Body of pancreas (tissue), 4 donors: Measurements from ENCODE around the gene HAAO.

Experiments used
- CTCF ChIP-seq, 7 experiments: fragments of 450-650 bp in 4 of 7; fragments of 200-600 bp in 3 of 7; sonication (generic) in 3 of 7; IDR thresholded peaks; one replicate each; pipeline ENCODE4 v1.5.1; 2016 to 2019; ENCODE audit warnings: antibody characterized with exemption in 7 of 7
- POLR2A ChIP-seq, 3 donors: fragments of 450-650 bp; IDR thresholded peaks; one replicate each; pipeline ENCODE4 v1.6.1; 2016; ENCODE audit warnings: antibody characterized with exemption in 3 of 3, mild to moderate bottlenecking in 2 of 3

- no peak for TF ChIP-seq POLR2A (IDR thresholded peaks at IDR 0.05)
- TF ChIP-seq CTCF (IDR thresholded peaks at IDR 0.05), result peak; percentile 76 to 89 (median 86)
Observed at GRCh38 chr2:42828487-42829425, 36.4 kb upstream of the HAAO start.
